HG02852 (cell line): ENCODE data around the gene NGEF.

Experiments used
- ATAC-seq: cut with Tn5 transposase; IDR thresholded peaks from one replicate; pipeline ENCODE4 v1.9.1; 2021; ENCODE audit warnings: mild to moderate bottlenecking, moderate library complexity; ENCODE audit not compliant: unreplicated experiment

NGEF gene

DNA sequence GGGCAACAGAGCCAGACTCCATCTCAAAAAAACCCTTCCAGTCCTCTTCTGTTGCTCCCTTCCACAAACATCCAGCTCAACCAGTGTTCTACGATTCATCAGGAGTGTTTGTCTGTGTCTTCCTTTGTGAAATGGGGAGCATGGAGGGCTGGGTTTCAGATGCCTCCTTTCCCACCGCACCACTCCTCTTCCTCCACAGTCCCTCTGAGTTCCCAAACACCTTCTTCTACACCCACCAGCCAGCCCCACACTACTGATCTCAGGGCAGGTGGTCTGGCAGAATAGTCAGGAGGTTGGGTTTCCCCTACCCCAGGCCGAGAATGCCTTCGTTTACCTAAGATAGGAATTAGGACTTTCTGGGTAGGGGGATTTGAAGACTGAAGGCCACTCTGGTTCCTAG, 36.9 kb downstream of the NGEF start:
- no peak for ATAC-seq

DNA sequence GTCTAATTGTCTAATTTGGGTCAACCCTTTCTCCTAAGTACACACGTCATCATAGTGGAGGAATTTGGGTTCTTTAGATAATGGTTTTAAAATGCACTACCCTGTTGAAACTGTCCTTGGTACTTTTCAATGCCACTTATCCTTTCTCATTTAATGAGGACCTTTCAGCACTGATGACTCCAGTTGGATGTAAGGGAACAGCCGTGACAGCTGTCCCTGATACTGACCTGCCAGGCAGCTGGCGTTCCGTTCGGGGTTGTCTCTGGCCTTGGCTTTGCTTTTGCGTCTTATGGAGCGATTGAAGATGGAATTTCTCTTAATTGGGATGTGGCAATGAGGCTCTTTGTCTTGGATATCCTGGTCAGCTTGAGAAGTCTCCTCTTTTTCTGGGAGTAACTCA, 38.7 kb downstream of the NGEF start:
- ATAC-seq: no peak

DNA sequence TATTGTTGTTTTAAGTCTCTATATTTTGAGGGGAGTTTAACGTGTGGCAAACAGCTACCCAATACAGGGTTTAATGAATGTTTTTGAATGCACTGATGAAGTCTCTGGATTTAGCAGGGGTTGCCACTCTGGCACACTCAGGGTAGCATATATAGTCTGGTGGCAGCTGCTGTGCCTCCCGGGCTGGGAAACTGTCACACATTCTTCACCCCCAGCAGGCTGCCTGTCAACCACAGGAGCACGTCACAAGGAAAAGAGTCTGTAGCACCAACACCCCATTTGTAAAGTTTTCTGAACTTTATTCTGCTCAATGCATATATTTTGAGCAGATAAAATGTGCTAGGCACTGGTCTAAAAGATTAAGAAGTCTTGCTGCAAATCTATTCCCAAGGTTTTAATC, 39.3 kb downstream of the NGEF start:
- no peak for ATAC-seq

DNA sequence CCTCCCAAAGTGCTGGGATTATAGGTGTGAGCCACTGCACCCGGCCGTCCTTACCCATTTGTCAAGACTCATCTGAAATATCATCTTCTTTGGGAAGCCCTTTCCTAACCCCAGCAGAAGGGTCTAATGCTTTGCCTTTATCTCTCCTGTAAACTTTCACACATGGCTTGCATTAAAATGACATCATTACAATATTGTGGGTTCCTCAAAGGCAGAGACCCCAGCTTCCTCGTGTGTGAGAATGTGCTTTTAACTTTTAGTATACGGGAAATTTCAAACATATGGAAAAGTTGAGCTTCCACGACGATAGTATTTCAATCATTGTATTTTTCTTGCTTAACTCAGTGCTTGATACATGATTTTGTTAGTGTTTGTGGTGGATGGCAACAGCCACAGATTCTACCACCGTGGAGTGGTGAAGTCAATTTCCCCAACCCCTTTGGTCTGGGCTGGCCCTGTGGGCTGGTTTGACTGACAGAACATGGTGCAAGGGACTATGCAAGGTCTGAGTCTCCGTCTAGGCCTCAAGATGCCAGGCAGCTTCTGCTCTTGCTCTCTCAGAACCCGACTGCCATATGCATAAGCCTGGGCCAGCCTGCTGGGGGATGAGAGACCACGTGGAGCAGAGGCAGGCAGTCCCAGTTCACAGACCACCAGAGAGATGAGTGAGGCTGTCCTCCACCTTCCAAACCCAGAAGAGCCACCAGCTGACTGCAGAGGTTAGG, 39.9 kb downstream of the NGEF start:
- no peak for ATAC-seq

GRCh38 chr2:232971744-232972143, 41.3 kb downstream of the NGEF start:
- no peak for ATAC-seq

GRCh38 chr2:232970051-232970450, 43.0 kb downstream of the NGEF start:
- no peak for ATAC-seq

DNA sequence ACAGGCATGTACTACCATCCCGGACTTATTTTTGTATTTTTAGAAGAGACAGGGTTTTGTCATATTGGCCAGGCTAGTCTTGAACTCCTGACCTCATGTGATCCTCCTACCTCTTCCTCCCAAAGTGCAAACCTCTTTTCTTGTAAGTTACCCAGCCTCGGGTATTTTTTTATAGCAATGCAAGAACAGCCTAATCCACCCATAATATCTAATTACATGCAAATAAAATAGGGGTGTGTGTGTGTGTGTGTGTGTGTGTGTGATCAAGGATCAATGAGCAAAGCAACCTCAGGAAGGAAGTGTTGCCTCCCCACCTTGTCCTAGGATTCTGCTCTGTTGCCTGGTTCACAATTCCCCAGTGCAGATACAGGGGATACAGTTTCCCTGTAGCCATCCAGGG, 45.6 kb downstream of the NGEF start:
- ATAC-seq: no peak

DNA sequence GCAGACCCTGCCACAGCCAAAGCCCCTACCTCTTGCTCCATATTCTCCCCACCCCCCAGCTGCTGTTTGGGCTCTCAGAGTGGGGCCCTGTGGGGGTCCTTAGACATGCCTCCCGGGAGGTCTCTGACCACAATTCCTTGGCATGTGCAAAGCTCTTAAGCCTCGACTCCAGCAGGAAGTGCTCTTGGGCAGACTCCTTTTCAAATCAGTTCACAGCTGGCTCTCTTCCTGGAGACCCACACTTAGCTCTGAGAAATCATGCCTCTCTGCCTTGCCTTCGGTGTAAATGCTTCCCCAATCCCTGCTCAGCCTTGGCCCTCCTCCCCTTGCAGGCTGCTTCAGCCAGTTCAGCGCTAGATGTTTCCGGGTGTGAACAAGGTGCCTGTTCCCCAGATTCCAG, 46.9 kb downstream of the NGEF start:
- ATAC-seq: no peak

DNA sequence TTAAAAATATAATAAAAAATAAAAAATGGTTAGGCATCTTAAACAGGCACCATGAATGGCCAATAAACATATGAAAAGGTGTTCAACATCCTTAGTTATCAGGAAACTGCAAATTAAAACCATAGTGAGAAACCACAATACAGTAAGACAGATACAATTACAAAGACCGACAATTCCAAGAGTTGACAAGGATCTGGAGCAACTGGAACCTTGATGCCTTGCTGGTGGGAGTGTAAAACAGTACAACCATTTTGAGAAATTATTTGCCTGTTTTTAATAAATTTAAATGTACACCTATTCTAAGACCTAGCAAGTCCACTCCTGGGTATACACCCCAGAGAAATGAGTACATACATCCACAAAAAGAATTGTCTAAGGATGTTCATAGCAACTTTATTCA, 49.1 kb downstream of the NGEF start:
- no peak for ATAC-seq

GRCh38 chr2:232960862-232961261, 52.2 kb downstream of the NGEF start:
- ATAC-seq: no peak

DNA sequence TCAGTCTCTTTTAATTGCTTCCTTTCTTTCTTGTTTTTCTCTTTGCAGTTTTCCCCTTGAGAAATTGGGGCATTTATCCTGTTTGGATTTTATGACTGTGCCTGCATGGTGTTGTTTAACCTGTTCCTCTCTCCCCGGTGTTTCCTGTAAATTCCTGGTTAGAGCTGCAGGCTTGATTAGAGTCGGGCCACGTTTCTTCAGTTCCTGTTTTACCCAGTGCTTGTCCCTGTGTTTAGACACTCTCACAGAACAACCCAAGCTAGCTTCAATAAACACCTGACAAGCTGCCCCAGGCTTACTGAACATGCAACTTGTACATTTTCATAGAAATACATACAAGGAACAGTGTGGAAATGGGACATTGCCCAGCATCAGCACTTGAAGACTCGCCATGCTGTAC, 53.9 kb downstream of the NGEF start:
- no peak for ATAC-seq

GRCh38 chr2:232957657-232958090, 55.4 kb downstream of the NGEF start:
- ATAC-seq: peak; percentile 55

DNA sequence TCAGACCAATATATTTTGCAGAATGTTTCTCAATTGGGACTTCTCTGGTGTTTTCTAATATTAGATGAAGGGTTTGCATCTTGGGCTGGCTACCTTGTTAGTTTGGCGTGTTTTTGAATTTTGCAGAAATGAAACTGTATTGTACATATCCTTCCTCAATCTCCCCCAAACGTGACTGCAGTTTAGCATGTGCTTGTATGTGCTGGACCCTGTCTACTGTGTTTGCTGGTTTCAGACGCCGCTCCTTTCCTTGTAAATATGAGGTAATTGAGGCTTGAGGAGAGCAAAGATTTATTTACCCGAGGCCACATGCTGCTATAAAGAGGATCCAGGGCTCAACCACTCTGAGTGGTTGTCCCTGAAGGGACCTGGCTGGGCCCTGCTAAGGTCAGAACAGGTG, 57.2 kb downstream of the NGEF start:
- no peak for ATAC-seq

GRCh38 chr2:232954691-232955090, 58.4 kb downstream of the NGEF start:
- no peak for ATAC-seq

DNA sequence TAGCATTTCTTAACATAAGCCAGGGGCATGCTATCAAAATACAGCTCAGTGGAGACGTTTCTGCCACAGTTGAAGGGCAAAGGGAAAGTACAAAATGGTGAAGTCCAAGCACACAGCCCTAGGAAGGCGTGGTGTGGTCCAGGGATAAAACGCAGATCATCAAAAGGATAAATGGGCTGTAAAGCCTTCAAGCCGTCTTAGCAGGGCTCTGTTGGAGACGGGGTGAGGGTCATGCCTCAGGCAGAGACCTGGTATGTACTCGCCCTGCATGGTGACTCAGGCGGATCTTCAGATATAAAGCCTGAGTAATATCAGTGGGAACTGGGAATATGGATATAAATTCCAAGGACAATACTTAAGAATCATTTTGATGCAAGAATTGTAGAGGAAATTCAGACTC, 61.2 kb downstream of the NGEF start:
- no peak for ATAC-seq

- ATAC-seq: no peak
Observed at GRCh38 chr2:232951181-232951580, 61.9 kb downstream of the NGEF start.

DNA sequence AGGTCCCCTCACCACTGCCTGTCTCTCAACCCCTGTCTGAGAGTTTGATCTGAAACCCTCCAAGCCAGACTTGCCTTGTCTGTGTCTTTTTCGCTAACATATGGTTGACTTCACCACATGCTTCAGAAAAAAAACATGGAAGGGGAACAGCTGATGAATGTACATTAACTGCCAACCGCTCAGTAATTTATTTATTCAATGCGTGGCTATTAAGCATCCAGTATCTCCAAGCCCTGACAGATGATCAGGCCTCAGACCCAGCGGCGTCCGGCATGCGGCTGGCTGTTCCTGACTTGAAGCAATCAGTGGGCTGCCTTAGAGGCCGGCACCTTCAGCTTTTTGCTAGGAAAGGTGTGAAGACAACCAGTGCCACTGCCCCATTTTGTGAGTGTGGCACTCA, 62.3 kb downstream of the NGEF start:
- no peak for ATAC-seq

- no peak for ATAC-seq
Observed at GRCh38 chr2:232949016-232949415, 64.0 kb downstream of the NGEF start.

DNA sequence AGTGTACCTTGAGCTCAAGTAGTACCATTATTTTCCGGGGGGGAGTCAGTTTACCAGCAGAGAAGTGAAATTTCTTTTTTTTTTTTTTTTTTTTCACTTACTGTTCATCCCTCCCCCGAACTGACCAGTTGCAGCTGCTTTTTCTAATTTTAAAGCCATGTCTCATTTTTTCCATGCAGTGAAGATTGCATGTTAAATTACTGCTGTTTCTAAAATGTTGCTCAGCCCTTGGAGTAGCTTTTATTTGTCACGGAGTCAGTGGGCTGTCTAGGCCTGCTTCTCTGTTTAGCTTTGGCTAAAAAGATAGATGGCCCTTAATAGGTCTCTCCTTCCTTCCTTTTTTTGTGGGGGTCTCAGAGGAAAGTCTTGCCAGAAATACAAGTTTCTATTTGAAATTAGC, 70.2 kb downstream of the NGEF start:
- no peak for ATAC-seq

GRCh38 chr2:232941912-232942594, 71.0 kb downstream of the NGEF start:
- ATAC-seq: no peak

DNA sequence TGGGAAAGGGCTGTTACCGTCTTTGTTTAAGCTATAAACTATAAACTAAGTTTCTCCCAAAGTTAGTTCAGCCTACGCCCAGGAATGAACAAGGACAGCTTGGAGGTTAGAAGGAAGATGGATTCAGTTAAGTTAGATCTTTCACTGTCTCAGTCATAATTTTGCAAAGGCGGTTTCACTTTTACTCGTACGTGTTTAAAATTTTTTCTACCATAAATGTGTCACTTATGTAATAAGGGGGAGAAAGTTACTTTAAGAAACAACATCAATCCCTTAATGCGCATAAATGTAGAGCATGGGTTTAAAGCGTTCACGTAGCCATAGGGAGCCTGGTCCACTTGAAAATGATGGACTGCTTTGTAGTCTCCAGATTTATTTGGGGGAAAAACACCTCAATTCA, 71.7 kb downstream of the NGEF start:
- ATAC-seq: no peak

- ATAC-seq: no peak
Observed at GRCh38 chr2:232940724-232941123, 72.3 kb downstream of the NGEF start.
